ENCODE results near the gene NOL11. TPM values are rescaled to one million over a fixed set of nuclear protein-coding genes. Genes with fewer than 3 reads are reported as not detected.

The NOL11 gene
- total and polyA plus RNA-seq, 2 of the 8 experiments (the other 6 are each of a cell fraction or from before 2014, with no cell fraction given), result 58.0 to 97.2 TPM

- TF ChIP-seq CTCF (IDR thresholded peaks at IDR 0.05; ENCODE audit: control extremely low read depth in 1 of 3, insufficient read depth in 1 of 3, low read depth in 1 of 3, low read length in 3 of 3) (no peak), BCL11A (IDR thresholded peaks at IDR 0.05; ENCODE audit: low read depth in 2 of 2, low read length in 2 of 2) (no peak), HDAC6 (IDR thresholded peaks at IDR 0.05; ENCODE audit: low read depth, low read length) (no peak), POU5F1 (IDR thresholded peaks at IDR 0.05; ENCODE audit: low read depth, low read length) (no peak), TAF7 (optimal IDR thresholded peaks at IDR 0.05; ENCODE audit: borderline replicate concordance, low read depth, low read length) (no peak)
These were observed 24.3 kb downstream of the NOL11 start (continued) for GRCh38 chr17:67742025-67742424.
